ENCODE data around the gene SPNS2. TPM values are rescaled to one million over a fixed set of nuclear protein-coding genes. Genes with fewer than 3 reads are reported as not detected.

The SPNS2 gene
- total and polyA plus RNA-seq, 10 of the 15 experiments (the other 5 are each of a cell fraction or from before 2014, with no cell fraction given) = 0.04 to 1.1 (median 0.23) TPM; not detected in 2

- Histone ChIP-seq H3K27me3 (replicated peaks in 1 of 2; ENCODE audit: control insufficient read depth in 2 of 2, insufficient read depth in 2 of 2, low read length in 1 of 2) (no peaks in the 10 kb centered on the region), H3K9me3 (replicated peaks; ENCODE audit: control insufficient read depth, insufficient read depth, low read length) (no peaks in the 10 kb centered on the region), H4K20me1 (ENCODE audit: control insufficient read depth, insufficient read depth) (no peaks in the 10 kb centered on the region), H3K4me2 (ENCODE audit: control insufficient read depth, insufficient read depth) (no peak overlapping the region), H2AFZ (ENCODE audit: control insufficient read depth, low read depth, low read length) (no peak overlapping the region), H3K9ac (ENCODE audit: control insufficient read depth, insufficient read depth, low read length) (no peak overlapping the region), H3K4me3 (no peak overlapping the region), H3K4me1 (ENCODE audit: control insufficient read depth, insufficient read depth, low read length) (no peaks in the 10 kb centered on the region), H3K27ac (ENCODE audit: control insufficient read depth, insufficient read depth) (no peak overlapping the region), H3K79me2 (ENCODE audit: control insufficient read depth, insufficient read depth, low read length) (no peaks in the 10 kb centered on the region), H3K36me3 (ENCODE audit: control insufficient read depth in 2 of 2, insufficient read depth in 2 of 2, low read length in 1 of 2) (no peaks in the 10 kb centered on the region)
- DNase-seq (ENCODE audit: low read depth, low spot score) (no peak), FAIRE-seq (no peak), ATAC-seq (no peak)
- in situ Hi-C loops (cut with MboI) = no loop called here
- BruUV-seq (replicated peaks) = no TSS peak
- POLR2A ChIA-PET = no interaction called here
- TF ChIP-seq SP1 (IDR thresholded peaks at IDR 0.05; ENCODE audit: low read depth, low read length) = no peak
- no peak for TF ChIP-seq ZNF274 (IDR thresholded peaks at IDR 0.05; ENCODE audit: insufficient read depth, insufficient read length)
- no peak for TF ChIP-seq SIX5 (IDR thresholded peaks at IDR 0.05; ENCODE audit: low read depth, low read length, severe bottlenecking)
- TF ChIP-seq NKRF (conservative IDR thresholded peaks at IDR 0.05) = no peak
- no peak for TF ChIP-seq EGR1 (IDR thresholded peaks at IDR 0.05; ENCODE audit: borderline replicate concordance in 1 of 2, low read depth in 2 of 2, low read length in 2 of 2)
- TF ChIP-seq TBL1XR1 (IDR thresholded peaks at IDR 0.05; ENCODE audit: low read depth, low read length) = no peak
- TF ChIP-seq TCF12 (IDR thresholded peaks at IDR 0.05; ENCODE audit: low read depth, low read length) = no peak
- no peak for TF ChIP-seq MEF2A (IDR thresholded peaks at IDR 0.05; ENCODE audit: insufficient read depth, low read depth, low read length)
- WGBS (ENCODE audit: insufficient coverage, insufficient replicate concordance, low lambda C conversion rate, missing lambda C conversion rate) = 32% methylated on average over 13 of the region's 13 CpGs
- CTCF ChIA-PET = no interaction called here
- intact Hi-C loops (cut with micrococcal nuclease; ENCODE audit: unreplicated experiment) = loop anchor here (10.0 kb wide), 1 partner anchor 105 kb away; no protein-coding TSS in a partner anchor
- SMC1A ChIA-PET (ENCODE audit: uncharacterized antibody, unreplicated experiment) = no interaction called here
- RAD21 ChIA-PET (ENCODE audit: unreplicated experiment) = no interaction called here
Measured at GRCh38 chr17:4529533-4530152, 31.0 kb downstream of the SPNS2 start.
